HG03521 (cell line): ENCODE measurements around the gene SPRR2D.
"Not testable (repeated sequence)": the region's sequence is repeated elsewhere in the genome, so short reads cannot be mapped to it uniquely, and the experiment has no call there.

Experiments used
- ATAC-seq: cut with Tn5 transposase; IDR thresholded peaks from one replicate; pipeline ENCODE4 v1.9.1; 2021; ENCODE audit warnings: mild to moderate bottlenecking, moderate library complexity; ENCODE audit not compliant: unreplicated experiment

The SPRR2D gene

GRCh38 chr1:153040950-153041631, at the start of gene SPRR2D:
SPRR2D (minus strand) TSS chr1:153041120; CDS start chr1:153040346, 774 bp downstream.
- ATAC-seq: no peak

- ATAC-seq: no peak
Measured at GRCh38 chr1:153087652-153088051, 46.7 kb upstream of the SPRR2D start.

- ATAC-seq: no peak
Measured at GRCh38 chr1:153081736-153082135, 40.8 kb upstream of the SPRR2D start.

GRCh38 chr1:153072806-153073726, 32.1 kb upstream of the SPRR2D start:
- ATAC-seq: no peak

GRCh38 chr1:153071511-153071910, 30.6 kb upstream of the SPRR2D start, which contains the start of gene SPRR2B:
SPRR2B (minus strand) TSS chr1:153071611; CDS start chr1:153070839, 772 bp downstream.
- no peak for ATAC-seq

- ATAC-seq: no peak
Measured at GRCh38 chr1:153070243-153070642, 29.3 kb upstream of the SPRR2D start.

- no peak for ATAC-seq
Measured at GRCh38 chr1:153058826-153059784, 18.2 kb upstream of the SPRR2D start.

GRCh38 chr1:153058154-153058553, 17.2 kb upstream of the SPRR2D start:
- no peak for ATAC-seq

- ATAC-seq: no peak
Measured at GRCh38 chr1:153057375-153057774, 16.5 kb upstream of the SPRR2D start, which contains the start of gene SPRR2A. SPRR2A (minus strand) TSS chr1:153057512; CDS start chr1:153056735, 777 bp downstream.

- not testable (repeated sequence) for ATAC-seq
Measured at GRCh38 chr1:153056111-153056510, 15.2 kb upstream of the SPRR2D start.

GRCh38 chr1:153049211-153049610, 8.3 kb upstream of the SPRR2D start:
- ATAC-seq: no peak

GRCh38 chr1:153035211-153035610, 5.7 kb downstream of the SPRR2D start:
- ATAC-seq: no peak

GRCh38 chr1:153032677-153033308, 8.1 kb downstream of the SPRR2D start:
- no peak for ATAC-seq

- ATAC-seq: no peak
Measured at GRCh38 chr1:153032073-153032472, 8.8 kb downstream of the SPRR2D start.

GRCh38 chr1:153030895-153031294, 10.0 kb downstream of the SPRR2D start, which contains the start of gene SPRR1B:
SPRR1B (plus strand) TSS chr1:153031203; CDS start chr1:153032346, 1,143 bp downstream.
- ATAC-seq: no peak

- ATAC-seq: no peak
Measured at GRCh38 chr1:153028766-153029165, 12.2 kb downstream of the SPRR2D start.

- no peak for ATAC-seq
Measured at GRCh38 chr1:153025797-153026196, 15.1 kb downstream of the SPRR2D start.

GRCh38 chr1:153024413-153024812, 16.5 kb downstream of the SPRR2D start:
- ATAC-seq: no peak

- no peak for ATAC-seq
Measured at GRCh38 chr1:153023109-153023508, 17.8 kb downstream of the SPRR2D start.

GRCh38 chr1:153022340-153022739, 18.6 kb downstream of the SPRR2D start:
- not testable (repeated sequence) for ATAC-seq
